SK-N-SH treated with all-trans-retinoic acid at 6 μM for 48 hours (cell line): ENCODE measurements around the gene KCNH1.

ENCODE experiments used
- ARNTL ChIP-seq: fragments of 450-650 bp; formaldehyde crosslinking; IDR thresholded peaks from 2 replicates; pipeline ENCODE4 v1.5.0; 2020; ENCODE audit warnings: low read depth, mild to moderate bottlenecking, moderate library complexity, borderline replicate concordance
- CREB5 ChIP-seq: fragments of 250-450 bp; sonication (Bioruptor Pico); IDR thresholded peaks from 2 replicates; pipeline ENCODE4 v1.5.1; 2020; ENCODE audit warnings: low read depth, mild to moderate bottlenecking, moderate library complexity
- ESRRG ChIP-seq: fragments of 250-450 bp; sonication (Bioruptor Pico); IDR thresholded peaks from 2 replicates; pipeline ENCODE4 v1.6.1; 2021; ENCODE audit warnings: mild to moderate bottlenecking
- GLIS3 ChIP-seq: fragments of 250-450 bp; sonication (Bioruptor Pico); IDR thresholded peaks from 2 replicates; pipeline ENCODE4 v1.5.0; 2020; ENCODE audit warnings: mild to moderate bottlenecking, moderate library complexity
- OSR1 ChIP-seq: fragments of 250-450 bp; sonication (Bioruptor Pico); IDR thresholded peaks from 2 replicates; pipeline ENCODE4 v1.8.0; 2022; ENCODE audit warnings: moderate library complexity, mild to moderate bottlenecking, inconsistent platforms
- RARB ChIP-seq: fragments of 250-450 bp; sonication (Bioruptor Pico); IDR thresholded peaks from 2 replicates; pipeline ENCODE4 v1.8.0; 2021; ENCODE audit warnings: mild to moderate bottlenecking, moderate library complexity
- TCF4 ChIP-seq: fragments of 250-450 bp; sonication (Bioruptor Pico); IDR thresholded peaks from 2 replicates; pipeline ENCODE4 v1.8.0; 2021; ENCODE audit warnings: mild to moderate bottlenecking, moderate library complexity, borderline replicate concordance
- ZC3H10 ChIP-seq: fragments of 250-450 bp; sonication (Bioruptor Pico); IDR thresholded peaks from 2 replicates; pipeline ENCODE4 v1.5.1; 2021; ENCODE audit warnings: mild to moderate bottlenecking, moderate library complexity
- ZFP30 ChIP-seq: fragments of 450-650 bp; formaldehyde crosslinking; IDR thresholded peaks from 2 replicates; pipeline ENCODE4 v1.5.0; 2022; ENCODE audit warnings: mild to moderate bottlenecking, moderate library complexity
- ZNF565 ChIP-seq: fragments of 450-650 bp; formaldehyde crosslinking; conservative IDR thresholded peaks from 2 replicates; pipeline ENCODE4 v1.5.0; 2020; ENCODE audit warnings: low read depth, mild to moderate bottlenecking, moderate library complexity
- TF ChIP-seq, protein P1 (sequence below): fragments of 250-450 bp; sonication (Bioruptor Pico); IDR thresholded peaks from 2 replicates; pipeline ENCODE4 v1.8.0; 2020; ENCODE audit warnings: mild to moderate bottlenecking, moderate library complexity, borderline replicate concordance

- no peak for TF ChIP-seq RARB (CRISPR knock-in tag)
- TF ChIP-seq ESRRG (CRISPR knock-in tag): no peak
- TF ChIP-seq TCF4: no peak
- no peak for TF ChIP-seq GLIS3 (CRISPR knock-in tag)
- TF ChIP-seq, protein P1, sequence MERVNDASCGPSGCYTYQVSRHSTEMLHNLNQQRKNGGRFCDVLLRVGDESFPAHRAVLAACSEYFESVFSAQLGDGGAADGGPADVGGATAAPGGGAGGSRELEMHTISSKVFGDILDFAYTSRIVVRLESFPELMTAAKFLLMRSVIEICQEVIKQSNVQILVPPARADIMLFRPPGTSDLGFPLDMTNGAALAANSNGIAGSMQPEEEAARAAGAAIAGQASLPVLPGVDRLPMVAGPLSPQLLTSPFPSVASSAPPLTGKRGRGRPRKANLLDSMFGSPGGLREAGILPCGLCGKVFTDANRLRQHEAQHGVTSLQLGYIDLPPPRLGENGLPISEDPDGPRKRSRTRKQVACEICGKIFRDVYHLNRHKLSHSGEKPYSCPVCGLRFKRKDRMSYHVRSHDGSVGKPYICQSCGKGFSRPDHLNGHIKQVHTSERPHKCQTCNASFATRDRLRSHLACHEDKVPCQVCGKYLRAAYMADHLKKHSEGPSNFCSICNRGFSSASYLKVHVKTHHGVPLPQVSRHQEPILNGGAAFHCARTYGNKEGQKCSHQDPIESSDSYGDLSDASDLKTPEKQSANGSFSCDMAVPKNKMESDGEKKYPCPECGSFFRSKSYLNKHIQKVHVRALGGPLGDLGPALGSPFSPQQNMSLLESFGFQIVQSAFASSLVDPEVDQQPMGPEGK (CRISPR knock-in tag): no peak
- TF ChIP-seq ZNF565 (CRISPR knock-in tag): no peak
- TF ChIP-seq CREB5: no peak
- no peak for TF ChIP-seq ARNTL (CRISPR knock-in tag)
- TF ChIP-seq ZFP30 (CRISPR knock-in tag): no peak
- TF ChIP-seq OSR1 (CRISPR knock-in tag): no peak
- no peak for TF ChIP-seq ZC3H10 (CRISPR knock-in tag)
Measured at GRCh38 chr1:210912752-210913151, 221.2 kb downstream of the KCNH1 start.
